DMS 273 (cell line): Measurements from ENCODE around the gene BRAT1.
"Not testable (repeated sequence)": the region's sequence is repeated elsewhere in the genome, so short reads cannot be mapped to it uniquely, and the experiment has no call there.

ENCODE experiments used
- DNase-seq: peaks from one replicate; lab custom pipeline; 2025; ENCODE audit not compliant: unreplicated experiment; lab: John Stamatoyannopoulos, UW

BRAT1 gene

DNA sequence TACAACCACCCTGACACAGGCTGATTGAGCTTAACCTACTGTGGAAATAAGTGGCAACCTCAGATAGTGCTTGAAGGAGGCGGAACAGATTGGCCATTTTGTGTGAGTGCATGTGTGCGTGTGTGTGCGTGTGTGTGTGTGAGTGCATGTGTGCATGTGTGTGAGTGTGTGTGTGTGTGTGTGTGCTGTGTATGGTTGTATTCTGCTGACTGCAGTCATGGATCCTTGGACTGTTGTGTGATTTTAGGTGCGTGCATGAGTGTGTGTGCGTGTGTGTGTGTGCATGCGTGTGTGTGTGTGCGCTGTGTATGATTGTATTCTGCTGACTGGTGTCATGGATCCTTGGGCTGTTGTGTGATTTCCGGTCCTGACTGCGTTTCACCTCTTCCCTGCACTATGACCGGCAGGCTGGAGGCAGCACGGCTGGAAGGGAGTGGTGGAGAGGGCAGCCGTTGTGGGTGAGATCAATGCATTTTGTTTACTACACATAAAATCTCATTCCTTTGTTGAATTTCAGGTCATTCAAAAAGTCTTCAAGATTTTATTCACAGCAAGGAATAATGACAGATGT, 9.7 kb upstream of the BRAT1 start:
- DNase-seq: no peak

GRCh38 chr7:2563955-2564354, 8.6 kb upstream of the BRAT1 start:
- not testable (repeated sequence) for DNase-seq

DNA sequence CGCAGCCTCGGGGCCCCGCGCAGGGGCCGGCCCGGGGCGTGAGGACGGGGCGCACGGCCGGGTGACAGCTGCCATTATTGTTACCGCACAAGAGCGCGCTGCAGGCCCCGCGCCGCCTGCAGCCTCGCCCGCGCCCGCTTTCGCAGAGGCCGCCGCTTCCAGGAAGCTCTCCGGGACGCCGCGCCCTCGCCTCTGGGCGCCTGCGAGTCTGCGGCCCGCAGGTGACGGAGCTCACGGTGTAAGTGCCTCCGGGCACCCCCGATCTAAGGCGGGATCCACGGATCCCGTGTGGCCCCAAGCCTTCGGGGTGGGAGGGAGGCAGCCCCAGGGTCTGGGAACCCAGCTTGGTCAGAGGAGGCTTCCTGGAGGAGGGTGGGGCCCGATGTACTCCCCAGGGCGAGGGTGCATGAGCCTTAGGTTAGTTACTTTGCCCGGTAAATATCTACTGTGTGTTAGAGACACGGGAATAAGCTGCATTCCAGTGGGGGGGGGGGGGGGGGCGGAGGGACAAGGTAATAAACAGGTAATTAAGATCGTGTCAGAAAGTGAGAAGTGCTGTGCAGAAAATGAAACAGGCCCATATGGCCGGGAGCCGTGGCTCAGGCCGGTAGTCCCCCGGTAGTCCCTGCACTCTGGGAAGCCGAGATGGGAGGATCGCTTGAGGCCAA, 4.1 kb upstream of the BRAT1 start:
- DNase-seq: peak; percentile 79

GRCh38 chr7:2558629-2559282, 3.4 kb upstream of the BRAT1 start, which contains the start of gene IQCE:
IQCE (plus strand) TSS chr7:2558979; CDS start chr7:2559182, 203 bp downstream.
- peak; percentile 97 for DNase-seq

- no peak for DNase-seq
These were observed 638 bp downstream of the BRAT1 start for GRCh38 chr7:2554661-2555111.

DNA sequence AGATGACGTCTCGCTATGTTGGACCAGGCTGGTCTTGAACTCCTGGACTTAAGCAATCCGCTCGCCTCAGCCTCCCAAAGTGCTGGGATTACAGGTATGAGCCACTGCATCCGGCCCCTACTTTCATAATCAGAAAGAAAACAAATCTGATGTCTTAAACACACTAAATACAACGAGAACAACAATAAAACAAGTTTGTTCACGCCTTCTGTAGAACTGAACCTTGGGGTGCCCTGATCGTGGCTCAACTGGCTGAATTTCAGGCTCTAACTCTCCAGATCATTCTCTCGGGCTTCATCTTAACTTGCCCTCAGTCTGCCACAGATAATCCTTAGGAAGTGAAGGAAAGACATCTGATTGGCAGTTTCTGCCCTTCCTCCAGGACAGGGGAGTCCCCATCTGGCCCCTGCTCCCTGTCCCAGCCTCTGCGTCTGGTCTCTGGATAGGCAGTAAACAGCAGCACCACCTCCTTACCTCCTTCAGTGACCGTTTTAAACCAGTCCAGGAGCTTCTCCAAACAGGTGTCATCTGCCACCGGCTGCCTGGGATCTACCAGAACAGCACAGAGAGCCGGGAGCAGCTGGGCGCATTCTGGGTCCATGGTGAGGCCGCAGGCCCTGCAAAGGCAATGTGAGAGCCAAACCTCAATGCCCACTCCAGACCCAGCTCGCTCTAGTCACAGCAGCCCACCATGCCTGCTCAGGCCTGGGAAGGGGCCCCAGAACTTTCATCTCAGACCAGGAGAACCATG, 1.3 kb downstream of the BRAT1 start:
- DNase-seq: peak; percentile 71

- no peak for DNase-seq
These were observed 2.2 kb downstream of the BRAT1 start for GRCh38 chr7:2553108-2553507.

GRCh38 chr7:2551418-2551817, 3.9 kb downstream of the BRAT1 start:
- no peak for DNase-seq

DNA sequence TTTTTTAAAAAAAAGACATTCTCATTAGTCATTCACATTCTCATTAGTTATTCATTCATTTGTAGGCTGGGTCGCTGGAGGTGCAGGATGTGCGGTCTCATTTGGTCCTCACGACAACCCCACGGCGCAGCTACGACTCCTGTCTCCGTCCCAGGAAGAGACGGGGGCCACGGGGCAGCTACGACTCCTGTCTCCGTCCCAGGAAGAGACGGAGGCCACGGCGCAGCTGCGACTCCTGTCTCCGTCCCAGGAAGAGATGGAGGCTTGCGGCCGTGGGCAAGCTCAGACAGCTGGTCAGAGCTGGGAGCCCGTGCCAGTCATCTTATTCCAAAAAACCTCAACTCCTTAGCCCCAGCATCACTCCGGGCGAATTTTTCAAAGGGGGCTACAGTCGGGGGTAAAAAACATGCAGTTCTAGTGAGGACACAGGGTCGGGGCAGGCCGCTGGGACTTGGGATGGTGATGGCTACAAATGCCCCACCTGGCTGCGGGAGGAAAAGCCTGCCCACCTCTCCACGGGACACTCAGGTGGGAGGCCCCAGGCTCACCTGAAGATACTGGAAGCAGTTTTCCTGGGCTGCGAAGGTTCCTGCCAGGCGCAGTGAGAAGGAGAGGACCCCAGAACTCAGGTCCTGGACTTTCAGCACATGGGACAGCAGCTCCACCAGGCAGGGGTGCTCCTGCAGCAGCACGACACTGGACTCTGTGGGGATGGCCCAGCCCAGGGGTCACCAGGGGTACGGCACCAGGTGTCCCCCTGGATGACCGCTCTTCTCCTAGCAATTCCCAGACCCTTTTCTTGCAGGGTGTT, 8.3 kb downstream of the BRAT1 start:
- no peak for DNase-seq

- no peak for DNase-seq
These were observed 9.4 kb downstream of the BRAT1 start for GRCh38 chr7:2545746-2546425.

- DNase-seq: no peak
These were observed 10.7 kb downstream of the BRAT1 start for GRCh38 chr7:2544541-2545188.

DNA sequence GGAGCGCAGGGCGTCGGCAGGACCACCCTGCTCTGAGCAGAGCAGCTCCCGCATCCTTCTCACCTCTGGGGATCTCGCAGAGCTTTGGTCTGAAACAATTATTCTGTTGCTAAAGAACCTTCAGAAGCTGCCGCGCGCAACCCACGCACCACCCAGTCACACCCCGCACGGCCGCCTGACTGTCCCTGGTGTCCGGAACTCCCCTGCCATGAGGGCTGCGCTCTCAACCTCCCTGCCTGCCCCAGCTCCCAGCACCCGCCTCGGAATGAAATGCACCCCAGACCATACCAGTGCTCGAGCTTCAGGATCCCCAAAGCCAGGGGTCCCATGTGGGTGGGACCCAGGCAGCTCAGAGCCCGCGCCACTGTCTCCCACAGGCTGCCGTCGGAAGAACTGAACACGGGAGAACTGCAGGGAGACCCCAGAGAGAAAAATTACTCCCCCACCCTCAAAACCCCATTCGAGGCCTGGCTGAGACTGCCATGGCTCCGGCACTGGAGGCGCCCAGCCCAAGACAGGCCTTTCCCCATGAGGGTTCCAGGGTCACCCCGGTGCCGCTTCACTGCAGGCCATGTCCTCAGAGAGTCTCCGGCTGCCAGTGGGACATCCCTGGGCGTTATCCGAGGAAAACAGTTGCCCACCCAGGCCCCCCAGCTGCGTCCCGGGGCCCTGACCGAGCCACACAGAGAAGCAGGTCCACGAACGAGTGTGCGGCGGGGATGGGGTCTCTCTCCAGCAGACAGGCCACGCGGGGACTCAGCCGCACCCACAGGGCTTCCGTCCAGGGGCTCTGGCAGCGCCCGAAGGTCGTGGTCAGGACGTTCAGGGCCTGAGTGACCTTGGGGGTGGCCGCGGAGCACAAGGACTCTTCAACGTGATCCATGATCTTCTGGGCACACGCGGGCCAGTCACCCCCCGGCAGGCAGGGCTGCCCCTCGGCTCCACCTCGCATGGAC, 12.1 kb downstream of the BRAT1 start:
- no peak for DNase-seq

DNA sequence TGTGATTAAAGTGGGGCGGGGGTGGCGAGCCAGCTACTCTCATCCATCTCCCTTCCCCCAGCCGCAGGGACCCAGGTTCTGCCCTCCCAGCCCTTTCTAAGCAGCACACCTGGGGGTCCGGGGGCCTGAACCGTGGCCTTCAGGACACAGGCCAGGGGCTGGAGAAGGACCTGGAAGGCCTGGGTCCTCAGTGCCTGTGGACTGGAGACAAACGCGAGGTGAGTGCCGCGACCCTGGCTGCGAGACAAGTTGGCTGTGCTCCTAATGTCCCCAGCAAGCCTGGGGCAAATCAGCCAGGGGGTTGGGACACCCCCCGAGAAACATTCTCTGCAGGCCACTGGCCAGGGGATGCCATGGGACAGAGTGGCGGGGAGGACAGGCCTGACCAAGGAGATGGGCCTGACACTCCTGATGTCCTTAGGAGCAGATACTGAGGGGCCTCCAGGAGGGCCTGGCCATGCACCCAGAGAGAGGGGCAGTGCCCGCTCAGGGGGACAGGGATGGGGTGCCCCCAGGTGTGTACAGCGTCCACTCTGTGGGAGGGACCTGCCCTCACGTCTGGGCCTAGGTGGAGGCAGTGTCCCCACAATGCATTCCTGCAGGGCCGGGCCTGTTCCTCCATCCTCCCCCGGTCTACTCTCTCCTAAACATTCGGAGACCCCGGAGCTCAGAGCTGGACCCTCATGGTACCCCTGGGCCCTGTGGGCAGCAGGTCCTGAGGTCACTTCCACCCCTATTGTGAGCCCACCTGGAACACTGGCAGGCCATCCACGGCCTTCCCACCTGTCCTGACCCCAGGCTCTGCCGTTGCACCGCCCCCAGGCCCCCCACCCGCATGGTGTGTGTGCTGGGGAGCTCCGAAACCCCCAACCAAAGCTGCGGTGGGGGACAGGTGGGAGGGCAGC, 13.1 kb downstream of the BRAT1 start:
- DNase-seq: no peak

GRCh38 chr7:2541291-2542010, 13.9 kb downstream of the BRAT1 start:
- DNase-seq: no peak

- no peak for DNase-seq
These were observed 14.7 kb downstream of the BRAT1 start for GRCh38 chr7:2540641-2541051.

GRCh38 chr7:2540133-2540532, 15.2 kb downstream of the BRAT1 start:
- DNase-seq: no peak
